ENCODE results near the gene SDR42E1.
"Not testable (repeated sequence)": the region's sequence is repeated elsewhere in the genome, so short reads cannot be mapped to it uniquely, and the experiment has no call there.

Gene SDR42E1

DNA sequence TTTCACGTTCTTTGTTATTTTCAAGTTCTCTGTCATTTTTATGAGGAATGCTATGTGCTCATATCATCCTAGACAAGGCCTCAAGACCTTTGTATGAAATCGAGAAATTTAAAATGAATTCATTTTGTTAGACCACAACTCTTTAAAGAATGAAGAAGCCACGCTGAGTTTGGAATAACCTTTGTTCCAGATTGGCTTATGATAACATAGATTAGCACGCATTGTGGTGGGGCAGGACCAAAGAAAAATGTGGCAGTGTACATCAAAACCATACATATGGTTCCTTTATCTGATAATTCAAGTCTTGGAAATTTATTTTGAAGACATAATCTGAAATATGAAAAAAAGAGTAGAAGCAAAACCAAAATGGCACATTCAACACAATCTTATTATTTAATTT, 26.0 kb upstream of the SDR42E1 start:
- DNase-seq (ENCODE audit: low spot score) = no peak

DNA sequence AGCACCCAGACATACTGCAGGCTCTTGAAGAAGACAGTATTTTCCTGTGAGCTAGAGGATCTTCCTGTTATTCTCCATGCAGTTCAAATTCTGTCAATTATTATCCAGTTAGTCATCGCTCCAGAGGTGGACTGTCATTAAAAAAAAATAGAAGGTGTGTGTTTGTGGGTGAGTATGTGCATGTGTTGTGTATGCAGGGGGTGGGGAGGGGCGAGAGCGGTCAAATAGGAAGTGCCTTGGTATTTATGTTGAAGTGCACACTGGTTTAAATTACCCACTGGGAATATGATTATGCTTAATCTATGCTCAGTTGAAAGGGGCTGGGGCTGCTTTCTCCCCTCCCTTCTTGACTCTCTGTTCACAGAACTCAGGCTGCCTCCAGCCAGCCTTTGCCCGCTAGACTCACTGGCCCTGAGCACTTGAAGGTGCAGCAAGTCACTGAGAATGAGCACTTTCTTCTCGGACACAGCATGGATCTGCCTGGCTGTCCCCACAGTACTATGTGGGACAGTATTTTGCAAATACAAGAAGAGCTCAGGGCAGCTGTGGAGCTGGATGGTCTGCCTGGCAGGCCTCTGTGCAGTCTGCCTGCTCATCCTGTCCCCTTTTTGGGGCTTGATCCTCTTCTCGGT, 23.8 kb upstream of the SDR42E1 start, which contains the start of gene HSD17B2:
Gene HSD17B2, plus strand, starts transcription at position 273 of the 632 bp plus-strand sequence. Its CDS starts 172 bp downstream, at position 445.
- DNase-seq (ENCODE audit: low spot score) = peak; percentile 37

DNA sequence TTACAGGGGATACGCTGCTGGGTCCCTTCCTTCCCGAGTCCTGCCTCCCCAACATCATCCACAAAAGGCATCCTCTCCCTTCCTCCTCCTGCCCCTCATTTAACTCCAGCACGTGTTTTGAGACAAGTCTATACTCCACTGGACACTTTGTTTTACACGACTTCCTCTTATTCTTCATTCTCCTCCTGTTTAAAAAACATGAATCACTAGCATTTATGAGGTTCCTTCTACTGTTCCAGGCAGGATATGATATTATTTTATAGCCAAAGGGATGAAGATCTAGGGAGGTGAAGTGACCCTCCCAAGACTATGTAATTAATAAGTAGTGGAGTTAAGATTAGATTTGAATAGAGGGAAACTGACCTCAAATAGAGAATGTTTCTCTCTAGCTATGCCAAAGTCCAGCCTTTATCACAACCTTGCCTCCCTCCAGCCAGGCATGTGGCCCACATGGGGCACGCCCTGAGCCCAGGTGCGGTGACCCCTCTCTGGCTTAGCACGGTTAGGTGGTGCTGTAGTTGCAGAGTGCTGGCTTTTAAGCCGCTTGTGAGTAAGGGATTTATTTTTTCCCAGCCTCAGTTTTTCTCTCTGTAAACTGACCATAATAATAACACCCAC, 22.5 kb upstream of the SDR42E1 start:
- no peak for DNase-seq (ENCODE audit: low spot score)

DNA sequence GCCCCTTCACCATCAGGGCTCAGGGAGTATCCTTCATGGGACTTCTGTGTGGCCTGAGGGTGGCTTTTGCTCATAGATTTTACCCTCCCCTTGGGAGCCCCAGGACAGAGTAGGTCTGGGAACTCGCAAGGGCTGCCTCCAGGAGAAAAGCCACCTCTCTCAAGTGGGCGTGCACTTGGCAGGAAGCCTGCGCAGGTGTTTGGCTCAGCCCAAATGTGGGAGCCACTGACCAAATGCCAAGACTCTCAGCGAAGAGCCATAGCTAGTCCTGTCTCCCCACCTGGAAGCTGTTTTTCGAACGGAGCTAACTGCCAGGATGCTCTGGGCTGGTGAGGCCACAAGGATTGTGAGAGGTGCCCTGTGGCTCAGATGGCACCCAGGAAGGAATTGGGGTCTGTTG, 21.7 kb upstream of the SDR42E1 start:
- DNase-seq (ENCODE audit: low spot score) = no peak

DNA sequence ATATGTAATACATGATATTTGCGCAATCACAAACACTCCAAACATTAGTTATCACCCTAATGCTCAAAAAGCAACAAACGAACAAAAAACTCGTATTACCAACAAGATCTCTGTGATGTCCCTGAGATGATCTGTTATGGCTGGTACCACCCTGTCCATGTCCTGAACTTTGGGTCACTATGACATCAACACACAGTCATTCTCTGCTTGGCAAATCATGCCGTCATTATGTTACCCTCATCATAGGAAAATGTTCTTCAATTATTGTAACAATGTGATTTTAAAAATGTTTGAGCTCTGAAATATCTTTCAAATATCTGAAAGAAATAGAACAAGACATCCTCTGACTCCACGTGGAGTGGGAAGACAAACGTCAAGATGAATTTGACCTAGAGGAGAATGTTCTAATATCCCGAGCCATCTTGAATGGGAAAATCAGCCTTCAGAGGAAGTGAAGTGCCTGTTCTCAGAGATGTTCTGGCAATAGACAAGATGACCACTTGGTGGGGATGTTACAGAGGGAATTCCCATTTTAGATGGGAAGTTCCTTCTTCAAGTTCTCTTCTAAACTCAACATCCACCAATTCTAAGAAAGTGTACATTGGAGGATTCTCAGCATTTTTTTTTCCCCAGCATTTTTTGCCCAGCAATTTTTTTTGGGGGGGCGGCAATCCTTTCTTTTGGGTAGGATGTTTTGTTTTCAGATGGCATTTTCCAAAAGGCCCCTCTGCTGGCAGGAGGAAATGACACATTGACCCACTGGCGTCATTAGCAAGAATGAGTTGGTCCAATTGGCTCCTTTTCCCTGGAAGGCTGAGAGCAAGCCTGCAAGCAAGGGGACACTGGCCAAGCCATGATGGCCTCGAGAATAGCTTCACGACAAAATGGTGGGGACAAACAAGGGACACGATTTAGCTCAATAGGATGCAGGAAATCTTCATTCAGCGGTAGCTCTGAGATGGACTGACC, 20.1 kb upstream of the SDR42E1 start:
- DNase-seq (ENCODE audit: low spot score) = peak; percentile 69

DNA sequence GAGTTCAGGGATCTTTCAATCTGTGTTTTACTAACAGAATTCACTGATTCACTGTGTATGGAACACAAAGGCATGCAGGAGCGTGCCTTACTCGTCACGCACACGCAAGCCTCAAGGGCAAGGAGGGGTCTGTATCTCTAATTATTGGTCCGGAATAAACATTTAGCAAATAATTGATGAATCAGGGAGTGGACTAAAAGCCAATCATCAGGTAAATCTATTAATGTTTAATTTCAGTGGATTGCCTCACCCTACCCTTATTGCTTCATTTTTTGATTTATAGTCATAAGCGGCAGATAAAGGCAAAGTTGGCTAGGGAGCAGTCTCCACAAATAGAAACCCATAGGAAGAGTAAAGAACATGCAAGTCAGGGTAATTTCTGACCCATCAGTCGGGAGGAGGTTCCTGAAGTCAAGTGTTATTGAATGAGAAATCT, 16.4 kb upstream of the SDR42E1 start:
- DNase-seq (ENCODE audit: low spot score) = no peak

DNA sequence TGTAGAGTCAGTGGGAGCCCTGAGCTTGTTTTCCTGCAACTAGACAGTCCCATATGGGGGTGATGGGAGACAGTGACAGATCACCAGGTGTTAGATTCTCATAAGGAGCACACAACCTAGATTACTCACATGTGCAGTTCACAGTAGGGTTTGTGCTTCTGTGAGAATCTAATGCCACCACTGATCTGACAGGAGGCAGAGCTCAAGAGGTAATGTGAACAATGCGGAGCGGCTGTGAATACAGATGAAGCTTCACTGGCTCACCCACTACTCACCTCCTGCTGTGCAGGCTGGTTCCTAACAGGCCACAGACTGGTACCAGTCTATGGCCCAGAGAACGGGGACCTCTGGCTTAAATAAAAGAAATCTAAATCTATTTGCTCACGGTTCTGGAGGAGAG, 13.6 kb upstream of the SDR42E1 start:
- DNase-seq (ENCODE audit: low spot score) = no peak

DNA sequence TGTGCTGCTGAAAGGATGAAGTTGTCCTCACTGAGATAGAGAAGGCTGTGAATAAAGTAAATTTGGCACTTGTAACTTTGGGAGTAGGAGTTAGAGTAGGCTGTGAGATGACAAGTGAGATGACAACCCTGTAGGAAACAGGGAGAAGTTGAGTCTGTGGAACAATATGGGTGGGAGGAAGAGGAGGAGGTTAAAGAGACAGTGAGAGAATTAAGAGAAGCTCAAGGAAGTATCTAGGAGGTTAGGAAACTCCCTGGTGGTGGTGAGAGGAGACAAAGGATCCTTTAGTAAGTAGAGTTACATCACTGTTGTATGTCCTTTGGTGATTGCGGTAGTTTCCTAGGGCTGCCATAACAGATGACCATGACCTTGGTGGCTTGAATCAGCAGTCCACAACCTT, 13.0 kb upstream of the SDR42E1 start:
- no peak for DNase-seq (ENCODE audit: low spot score)

DNA sequence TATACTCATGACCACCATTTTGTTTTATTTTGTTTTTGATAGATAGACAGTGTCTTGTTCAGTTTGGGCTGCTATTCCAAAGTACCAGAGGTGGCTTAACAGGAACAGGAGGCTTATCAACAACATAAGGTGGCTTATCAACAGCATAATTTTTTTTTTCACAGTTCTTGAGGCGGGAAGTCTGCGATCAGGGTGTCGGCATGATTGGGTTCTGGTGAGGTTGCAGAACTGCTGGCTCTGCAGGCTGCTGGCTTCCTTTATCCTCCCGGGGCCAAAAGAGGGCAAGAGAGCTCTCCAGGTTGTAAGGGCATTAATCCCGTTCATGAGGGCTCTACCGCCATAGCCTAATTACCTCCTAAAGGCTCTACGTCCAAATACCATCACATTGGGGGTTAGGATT, 11.9 kb upstream of the SDR42E1 start:
- DNase-seq (ENCODE audit: low spot score) = no peak

DNA sequence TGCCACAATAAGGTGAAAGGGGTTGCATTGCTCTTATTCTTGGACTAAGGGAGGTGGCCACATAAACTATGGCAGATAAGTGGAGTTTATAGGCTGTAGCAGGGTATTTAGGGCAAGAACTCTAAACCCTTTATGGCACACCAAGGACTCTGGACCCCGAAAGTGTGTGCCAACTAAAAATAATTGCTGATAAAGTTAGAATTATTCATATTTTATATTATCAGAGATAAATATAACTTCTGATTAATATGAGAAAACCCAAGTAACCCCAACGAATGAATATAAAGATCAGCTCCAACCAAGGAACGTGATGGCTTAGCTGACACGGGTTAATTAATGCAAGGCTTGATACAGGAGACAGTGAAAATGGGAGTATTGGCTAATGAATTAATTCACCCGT, 8.8 kb upstream of the SDR42E1 start:
- no peak for DNase-seq (ENCODE audit: low spot score)

DNA sequence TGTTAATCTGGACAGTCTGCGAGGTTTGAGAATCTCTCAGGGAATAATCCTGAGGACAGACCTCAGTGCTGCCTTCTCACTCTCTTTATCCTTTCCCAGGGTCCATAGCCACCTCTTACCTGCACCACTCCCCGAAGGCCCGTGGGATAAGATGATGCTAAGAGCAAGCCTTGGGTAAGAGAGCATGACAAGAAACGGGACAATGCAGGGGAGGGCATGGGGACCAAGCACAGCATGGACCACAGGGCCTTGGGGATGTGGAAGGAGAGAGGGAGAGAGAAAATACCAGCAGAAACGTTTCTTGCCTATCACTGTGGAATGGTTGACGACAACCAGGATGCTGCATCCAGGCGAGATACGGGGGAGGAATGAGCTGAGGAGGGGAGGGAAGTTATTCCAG, 8.3 kb upstream of the SDR42E1 start:
- DNase-seq (ENCODE audit: low spot score) = no peak

DNA sequence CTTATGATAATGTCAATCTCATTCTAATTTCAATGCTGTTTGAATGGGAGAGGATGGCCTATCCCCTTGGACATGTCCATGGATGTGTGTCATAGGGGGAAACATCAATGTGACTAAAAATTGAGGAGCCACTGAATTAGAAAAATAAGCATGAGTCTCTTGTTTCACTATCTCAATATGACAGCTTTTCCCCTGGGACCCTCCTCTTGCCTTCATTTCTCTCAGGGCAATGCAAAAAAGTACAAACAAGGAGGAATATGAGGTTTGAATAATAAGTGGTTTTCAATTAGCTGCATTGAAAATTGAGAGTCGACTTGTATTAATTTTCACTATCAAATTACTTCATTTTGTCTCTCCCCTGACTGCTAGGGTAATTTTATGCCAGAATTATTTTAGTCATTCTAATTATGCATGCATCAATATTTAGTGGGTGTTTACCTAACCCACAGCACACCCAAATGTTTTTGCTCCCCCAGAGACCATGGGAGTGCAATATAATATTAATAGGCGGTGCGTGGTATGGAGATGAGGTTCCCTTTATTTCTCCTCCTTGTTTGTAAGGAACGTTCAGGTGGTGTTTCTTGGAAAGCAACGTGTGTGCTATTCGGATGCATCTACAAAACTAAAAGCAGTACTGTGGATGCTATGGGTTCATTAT, 6.8 kb upstream of the SDR42E1 start:
- no peak for DNase-seq (ENCODE audit: low spot score)

DNA sequence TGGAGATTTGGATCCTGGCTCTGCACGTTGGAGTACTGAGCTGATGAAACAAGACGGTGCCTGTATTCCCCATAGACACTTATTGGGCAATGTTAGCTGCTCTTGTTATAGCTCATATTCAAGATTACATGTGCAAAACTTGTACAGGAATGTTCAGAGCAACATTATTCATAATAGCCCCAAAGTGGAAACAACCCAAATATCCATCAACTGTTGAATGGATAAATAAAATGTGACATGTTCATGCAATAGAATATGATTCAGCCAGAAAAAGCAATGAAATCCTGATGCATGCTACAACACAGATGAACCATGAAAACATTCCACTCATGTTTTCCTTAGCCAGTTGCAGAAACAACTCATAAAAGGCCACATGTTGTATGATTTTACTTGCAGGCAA, 5.7 kb upstream of the SDR42E1 start:
- no peak for DNase-seq (ENCODE audit: low spot score)

DNA sequence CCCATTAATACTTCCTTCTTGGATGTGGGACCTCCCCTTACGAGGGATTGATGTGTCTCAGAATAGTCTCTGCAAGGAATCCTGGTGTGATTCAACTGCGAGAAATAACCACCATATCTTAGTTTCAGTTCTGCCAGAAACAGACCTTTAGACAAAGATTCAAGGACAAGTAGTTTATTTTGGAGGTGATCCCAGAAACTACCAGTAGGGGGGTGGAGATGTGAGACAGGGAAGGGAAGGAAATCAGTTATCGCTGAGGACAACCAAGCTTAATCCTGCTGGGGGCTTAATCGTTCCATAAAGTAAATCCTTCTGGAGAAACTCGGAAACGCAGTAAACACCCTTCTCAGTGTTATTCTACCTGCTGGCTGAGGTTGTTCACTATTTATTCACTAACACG, 5.0 kb upstream of the SDR42E1 start:
- no peak for DNase-seq (ENCODE audit: low spot score)

DNA sequence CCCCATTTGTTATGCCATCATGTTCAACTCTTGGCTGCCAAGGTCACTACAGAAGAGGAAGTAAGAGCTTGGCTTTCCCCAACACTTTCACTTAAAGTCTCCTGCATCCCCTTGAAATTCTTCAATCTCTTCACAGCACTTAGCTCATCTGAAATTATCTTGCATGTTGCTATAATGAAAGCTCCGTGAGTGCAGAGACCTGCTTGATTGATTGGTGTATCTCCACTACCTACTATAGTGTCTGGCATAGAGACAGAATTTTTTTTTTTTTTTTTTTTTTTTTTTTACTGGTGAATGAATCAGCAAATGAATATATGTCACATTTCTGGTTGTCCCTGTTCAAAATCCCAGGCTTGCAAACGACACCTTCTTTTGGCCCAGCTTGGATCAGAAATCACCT, 1.9 kb upstream of the SDR42E1 start:
- no peak for DNase-seq (ENCODE audit: low spot score)

DNA sequence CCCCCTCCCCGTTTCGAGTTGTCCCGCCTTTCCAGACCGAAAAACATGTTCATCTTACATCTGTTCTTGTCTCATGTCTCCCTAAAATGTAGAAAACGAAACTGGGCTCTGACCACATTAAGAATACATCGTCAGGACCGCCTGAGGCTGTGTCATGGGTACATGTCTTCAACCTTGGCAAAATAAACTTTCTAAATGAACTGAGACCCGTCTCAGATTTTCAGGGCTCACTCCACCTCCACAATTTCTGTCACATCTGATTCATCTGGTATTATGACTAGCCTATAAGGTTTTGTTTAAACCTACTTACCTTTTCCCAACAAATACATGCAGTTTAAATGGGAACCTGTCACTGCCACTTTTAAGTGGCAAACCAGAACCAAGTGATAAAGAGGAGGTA, 621 bp downstream of the SDR42E1 start:
- no peak for DNase-seq (ENCODE audit: low spot score)

DNA sequence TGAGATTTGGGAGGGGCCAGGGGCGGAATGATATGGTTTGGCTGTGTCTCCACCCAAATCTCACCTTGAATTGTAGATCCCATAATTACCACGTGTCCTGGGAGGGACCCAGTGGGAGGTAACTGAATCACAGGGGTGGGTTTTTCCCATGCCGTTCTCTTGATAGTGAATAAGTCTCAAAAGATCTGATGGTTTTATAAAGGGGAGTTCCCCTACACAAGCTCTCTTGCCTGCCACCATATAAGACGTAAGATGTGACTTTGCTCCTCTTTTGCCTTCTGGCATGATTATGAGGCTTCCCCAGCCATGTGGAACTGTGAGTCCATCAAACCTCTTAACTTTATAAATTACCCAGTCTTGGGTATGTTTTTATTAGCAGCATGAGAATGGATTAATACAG, 1.5 kb downstream of the SDR42E1 start:
- DNase-seq (ENCODE audit: low spot score) = not testable (repeated sequence)

DNA sequence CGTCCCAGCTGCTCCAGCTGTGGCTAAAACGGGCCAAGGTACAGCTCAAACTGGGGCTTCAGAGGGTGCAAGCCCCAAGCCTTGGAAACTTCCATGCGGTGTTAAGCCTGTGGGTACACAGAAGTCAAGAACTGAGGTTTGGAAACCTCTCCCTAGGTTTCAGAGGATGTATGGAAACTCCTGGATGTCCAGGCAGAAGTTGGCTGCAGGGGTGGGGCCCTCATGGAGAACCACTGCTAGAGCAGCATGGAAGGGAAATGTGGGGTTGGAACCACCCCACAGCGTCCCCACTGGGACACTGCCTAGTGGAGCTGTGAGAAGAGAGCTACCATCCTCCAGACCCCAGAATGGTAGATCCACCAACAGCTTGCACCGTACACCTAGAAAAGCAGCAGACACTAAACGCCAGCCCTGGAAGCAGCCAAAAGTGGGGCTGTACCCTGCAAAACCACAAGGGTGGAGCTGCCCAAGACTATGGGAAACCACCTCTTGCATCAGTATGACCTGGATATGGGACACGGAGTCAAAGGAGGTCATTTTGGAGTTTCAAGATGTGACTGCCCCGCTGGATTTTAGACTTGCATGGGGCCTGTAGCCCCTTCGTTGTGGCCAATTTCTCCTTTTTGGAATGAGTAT, 2.2 kb downstream of the SDR42E1 start:
- no peak for DNase-seq (ENCODE audit: low spot score)

DNA sequence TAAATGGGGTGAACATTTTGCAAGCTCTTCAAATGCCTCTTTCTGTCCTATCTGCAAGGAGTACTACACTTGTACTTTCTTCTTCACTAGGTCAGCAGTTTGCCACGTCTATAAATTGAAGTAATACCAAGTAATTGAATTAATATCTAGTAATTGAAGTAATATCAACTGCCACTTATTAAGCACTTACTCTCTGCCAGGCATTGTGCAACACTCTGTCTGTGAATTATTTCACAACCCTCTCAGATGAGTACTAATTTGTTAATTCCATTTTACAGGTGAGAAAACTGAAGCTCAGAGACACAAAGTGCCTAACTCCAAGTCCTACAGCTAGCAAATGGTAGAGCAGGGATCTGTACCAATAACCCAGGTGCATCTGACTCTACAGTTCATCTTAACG, 4.1 kb downstream of the SDR42E1 start:
- DNase-seq (ENCODE audit: low spot score) = no peak

DNA sequence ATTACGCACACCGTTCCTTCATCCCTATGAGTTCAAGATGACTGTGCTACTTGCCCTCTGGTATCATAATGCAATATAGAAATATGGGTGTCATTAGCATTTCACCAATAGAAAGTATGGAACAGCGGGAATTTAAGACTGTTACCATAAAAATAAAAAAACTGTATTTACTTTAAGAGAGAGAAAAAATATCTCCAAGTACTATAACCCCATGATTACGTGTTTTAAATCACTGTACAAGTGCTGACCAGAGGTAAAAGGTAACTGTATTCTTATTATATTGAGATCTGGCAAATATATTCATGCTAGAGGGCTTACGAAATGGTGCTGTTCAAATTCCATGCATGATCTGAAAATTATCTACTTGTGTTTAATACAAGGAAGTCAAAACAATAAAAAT, 5.2 kb downstream of the SDR42E1 start:
- no peak for DNase-seq (ENCODE audit: low spot score)

DNA sequence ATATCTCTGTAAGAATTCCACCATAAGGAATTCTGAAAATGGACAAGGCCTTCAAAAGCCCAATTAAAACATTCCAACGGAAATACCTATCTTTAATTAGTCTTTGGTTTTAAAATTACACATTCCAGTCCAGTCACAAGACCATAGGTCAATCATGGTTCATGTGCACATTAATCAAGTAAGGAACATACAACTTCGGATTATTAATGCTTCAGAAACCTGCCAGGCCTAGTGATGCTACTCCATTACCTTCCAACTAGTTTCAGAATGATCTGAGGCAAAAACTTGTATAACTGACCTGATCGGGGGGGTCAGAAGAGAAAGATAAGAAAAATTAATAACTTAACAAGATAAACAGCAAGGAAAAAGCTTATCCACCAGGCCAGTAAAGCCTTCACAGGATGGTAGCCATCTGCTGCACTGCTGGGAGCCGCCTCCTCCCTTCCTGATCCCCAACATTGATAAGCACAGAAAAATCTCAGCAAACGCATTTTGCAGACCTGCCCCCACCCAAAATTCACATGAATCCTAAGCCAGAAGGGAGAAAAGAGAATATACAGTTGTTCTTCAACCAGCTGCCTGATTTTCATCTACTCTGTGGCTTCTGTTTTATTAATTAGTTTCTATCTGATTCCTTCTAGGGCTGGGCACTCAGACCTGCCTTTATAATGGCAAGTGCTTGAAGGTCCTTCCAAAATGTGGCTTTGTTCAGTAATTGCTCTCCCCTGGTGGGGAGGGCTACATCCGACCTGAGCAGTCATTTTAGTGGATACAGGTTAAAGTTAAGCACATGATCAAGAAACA, 6.0 kb downstream of the SDR42E1 start:
- no peak for DNase-seq (ENCODE audit: low spot score)

Data from HuH-7 (cell line).